GM19099 (cell line): Measurements from ENCODE around the gene AMN1.
A peak's percentile ranks its signal among the peaks of the same experiment; 100 is the strongest.

Experiments used
- POLR2A ChIP-seq: IDR thresholded peaks from 3 replicates; pipeline ENCODE4 v1.6.1; 2011; ENCODE audit warnings: low read depth; ENCODE audit not compliant: insufficient read length; ENCODE audit errors: extremely low read depth

Gene AMN1

DNA sequence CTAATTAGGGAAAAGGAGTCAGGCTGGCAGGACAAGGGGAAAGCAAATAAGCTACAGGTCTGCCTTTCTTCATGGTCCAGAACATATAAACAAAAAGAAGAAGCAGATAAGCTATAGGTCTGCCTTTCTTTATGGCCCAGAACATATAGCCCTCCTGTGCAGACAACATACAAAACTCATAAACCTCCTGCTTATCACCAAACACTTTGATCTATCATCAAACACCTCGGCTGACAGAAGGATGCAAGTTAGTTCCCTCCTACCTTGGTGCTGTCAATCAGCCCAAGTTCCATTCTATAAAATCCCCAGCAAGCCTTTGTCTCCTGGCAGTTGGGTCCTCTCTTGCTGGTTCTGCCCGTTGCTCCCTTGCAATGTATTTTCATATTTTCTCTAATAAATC lies 23.2 kb downstream of the AMN1 start:
- TF ChIP-seq POLR2A, result no peak

DNA sequence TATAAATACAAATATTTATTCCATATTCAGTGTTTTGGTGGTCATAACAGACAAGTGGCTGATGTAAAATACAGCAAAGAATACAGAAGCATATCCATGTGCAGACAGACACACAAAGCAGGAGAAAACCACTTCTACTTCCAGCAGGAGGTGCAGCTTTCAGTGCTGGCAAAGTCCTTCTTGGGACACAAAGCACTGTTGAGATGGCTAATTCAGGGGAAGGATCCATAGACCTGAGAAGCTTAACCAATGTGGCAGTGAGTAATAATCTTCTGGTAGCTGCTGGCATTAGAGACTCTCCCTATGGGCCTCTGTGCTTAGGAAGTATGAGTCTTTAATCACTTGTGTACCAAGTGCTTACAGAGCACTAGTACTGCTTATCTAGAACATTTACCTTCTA lies 26.8 kb downstream of the AMN1 start:
- TF ChIP-seq POLR2A, result no peak

DNA sequence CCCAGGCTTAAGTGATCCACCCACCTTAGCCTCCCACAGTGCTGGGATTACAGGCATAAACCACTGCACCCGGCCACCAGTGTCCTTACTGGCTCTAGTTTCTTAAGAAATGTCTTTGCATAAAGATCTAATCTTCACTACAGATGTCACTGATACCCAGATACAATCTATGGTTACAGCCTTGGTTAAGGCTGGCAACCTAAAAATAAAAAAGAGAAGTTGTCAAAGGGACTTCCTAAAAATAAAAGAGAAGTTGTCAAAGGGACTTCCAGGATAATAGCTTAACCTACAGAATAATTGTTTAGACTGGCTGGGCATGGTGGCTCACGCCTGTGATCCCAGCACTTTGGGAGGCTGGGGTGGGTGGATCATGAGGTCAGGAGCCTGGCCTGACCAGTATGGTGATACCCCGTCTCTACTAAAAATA lies 41.7 kb downstream of the AMN1 start:
- no peak for TF ChIP-seq POLR2A

DNA sequence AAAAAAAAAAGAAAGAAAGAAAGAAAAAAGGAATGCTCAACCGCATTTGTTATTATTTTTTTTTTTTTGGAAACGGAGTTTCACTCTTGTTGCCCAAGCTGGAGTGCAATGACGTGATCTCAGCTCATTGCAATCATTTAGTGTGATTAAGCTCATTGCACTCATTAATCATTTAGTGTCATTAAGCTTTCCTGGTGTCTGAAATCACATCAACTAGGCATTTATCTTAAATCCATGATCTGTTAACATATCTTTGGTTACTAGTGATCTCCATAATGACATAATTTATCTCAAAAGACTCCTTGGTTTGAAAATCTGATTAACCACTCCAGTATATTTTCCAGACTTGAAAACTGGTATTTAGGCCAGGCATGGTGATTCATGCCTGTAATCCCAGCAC lies 43.0 kb downstream of the AMN1 start:
- no peak for TF ChIP-seq POLR2A

DNA sequence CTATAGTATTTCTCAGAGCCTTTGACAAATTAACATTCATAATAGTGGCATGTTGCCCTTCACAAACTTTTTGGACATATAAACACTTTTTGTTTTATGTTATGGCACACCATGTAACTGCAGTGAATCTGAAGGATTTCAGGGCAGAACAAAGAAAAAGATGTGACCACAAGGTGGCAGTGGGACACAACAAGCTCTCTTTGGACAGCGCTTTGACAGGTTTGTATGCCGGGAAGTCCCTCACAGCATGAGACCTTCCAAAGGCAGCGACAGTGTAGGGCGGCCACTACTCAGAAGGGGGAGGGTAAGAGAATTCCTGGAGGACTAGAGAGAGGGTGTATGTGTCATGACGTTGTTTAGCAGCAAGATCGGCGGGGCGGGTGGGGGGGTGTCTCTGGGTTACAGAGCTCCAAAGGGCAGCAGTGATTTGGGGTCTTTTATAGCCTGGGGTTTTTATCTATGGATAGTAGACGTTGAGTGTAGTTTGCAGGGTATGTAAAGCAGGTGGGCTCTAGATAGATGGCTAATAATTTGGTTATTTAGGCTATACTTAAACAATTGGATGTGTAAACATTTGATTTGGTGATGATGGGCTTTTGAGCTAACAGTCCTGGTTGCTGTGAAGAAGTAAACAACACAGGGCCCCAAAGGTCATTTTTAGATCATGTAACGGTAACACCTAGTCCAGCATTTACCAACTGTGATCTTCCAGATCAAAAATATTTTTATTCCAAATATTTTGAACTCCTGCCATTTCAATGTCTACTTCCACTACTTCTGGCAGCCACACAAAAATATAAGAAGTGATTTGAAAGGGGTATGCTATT lies 46.5 kb downstream of the AMN1 start:
- no peak for TF ChIP-seq POLR2A

DNA sequence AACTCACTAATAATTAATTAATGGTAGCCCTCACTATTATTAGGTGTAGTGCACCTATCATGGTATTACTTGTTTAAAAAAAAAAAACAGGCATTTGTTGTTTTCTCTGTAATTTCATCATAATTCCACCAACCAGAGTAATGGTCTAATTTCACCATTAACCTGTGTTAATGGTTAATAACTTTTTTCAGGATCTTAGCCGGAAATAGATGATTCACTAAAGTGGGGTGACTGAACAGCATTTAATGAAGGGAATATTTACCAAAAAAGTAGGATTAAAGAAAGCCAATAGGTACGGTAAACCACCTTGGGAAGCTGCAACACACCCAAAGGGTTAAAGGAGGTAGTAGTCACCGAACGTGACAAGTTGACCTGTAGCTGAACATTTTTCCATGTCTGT lies 56.3 kb downstream of the AMN1 start:
- TF ChIP-seq POLR2A, result no peak

DNA sequence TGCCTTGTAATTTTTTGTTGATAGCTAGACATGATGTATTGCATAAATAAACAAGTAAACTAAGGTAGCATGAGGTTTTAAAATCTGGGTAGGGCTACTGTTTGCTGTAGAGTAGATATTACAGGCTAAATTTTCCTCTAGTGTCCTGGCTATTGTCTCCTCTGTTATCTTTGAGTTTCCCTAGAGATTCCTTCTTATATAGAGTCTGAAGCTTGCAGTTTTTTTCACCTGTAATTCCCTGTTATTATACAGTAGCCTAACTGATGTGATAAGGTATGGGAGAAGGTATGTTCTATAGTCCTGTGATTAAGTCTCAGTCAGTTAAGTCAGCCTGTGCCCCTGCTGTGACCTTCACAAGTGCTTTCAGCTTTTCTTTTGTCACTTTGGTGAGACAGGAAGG lies 59.8 kb downstream of the AMN1 start:
- TF ChIP-seq POLR2A, result no peak

DNA sequence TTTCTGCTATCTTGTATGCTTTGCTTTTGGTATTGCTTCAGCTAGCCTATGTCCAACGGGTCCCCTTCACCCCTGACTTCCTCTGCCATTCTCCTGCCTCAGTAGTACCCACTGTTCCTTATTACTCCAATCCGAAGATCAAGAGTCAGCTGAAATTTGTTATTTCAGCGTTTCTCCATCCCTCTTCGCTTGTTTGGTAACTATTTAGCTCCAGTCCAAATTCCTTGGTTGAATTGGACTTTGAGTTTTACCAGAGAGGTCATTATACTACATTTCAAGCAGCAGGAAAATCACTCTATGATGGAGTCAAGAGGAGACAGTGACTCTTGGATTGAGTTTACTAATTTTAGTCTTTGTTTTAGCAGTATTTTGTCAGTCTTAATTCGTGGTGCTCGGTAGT lies 64.8 kb downstream of the AMN1 start:
- no peak for TF ChIP-seq POLR2A

DNA sequence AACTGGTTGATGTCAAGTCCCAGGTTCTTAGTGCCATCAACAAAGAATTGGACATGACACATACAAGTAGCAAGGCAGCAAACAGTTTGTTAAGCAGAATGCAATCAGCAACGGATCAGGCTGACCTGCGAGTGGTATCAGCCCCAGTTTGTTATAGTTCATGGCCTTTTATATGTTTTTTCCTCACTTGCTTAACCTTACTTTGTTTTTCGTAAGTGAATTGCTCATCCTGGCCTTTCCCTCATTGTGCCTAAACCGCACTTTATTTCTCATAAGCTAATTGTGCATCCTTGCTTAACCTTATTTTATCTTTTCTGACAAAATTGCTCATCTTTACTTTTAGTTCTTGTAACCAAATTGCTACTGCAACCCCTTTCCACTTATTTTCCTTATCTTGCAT lies 65.2 kb downstream of the AMN1 start:
- TF ChIP-seq POLR2A, result no peak

DNA sequence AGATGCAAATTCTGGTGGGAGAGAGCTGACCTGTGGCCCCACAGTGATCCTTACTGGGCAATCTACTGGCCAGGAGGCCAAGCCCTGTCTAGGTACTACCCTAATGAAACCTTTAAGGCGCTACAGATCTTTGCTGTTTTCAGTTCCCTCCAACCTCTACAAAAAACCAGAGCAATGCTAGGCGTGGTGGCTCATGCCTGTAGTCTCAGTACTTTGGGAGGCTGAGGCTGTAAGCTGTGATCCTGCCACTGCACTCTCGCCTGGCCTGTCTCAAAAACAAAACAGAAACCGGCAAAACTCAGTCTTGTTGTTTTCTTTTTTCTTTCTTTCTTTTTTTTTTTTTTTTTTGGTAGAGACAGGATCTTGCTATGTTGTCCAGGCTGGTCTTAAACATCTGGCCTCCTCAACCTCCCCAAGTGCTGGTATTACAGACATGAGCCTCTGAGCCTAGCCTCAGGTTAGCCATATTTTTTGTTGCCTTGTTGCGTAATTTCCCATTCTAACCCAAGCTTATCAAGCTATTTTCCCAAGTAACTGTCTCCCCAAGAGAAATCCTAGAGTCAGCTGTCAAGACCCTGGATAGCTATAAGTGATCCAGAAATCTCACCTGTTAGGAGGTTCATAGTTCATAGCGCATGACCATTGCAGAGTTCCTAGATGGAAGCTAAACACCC lies 66.5 kb downstream of the AMN1 start:
- no peak for TF ChIP-seq POLR2A

DNA sequence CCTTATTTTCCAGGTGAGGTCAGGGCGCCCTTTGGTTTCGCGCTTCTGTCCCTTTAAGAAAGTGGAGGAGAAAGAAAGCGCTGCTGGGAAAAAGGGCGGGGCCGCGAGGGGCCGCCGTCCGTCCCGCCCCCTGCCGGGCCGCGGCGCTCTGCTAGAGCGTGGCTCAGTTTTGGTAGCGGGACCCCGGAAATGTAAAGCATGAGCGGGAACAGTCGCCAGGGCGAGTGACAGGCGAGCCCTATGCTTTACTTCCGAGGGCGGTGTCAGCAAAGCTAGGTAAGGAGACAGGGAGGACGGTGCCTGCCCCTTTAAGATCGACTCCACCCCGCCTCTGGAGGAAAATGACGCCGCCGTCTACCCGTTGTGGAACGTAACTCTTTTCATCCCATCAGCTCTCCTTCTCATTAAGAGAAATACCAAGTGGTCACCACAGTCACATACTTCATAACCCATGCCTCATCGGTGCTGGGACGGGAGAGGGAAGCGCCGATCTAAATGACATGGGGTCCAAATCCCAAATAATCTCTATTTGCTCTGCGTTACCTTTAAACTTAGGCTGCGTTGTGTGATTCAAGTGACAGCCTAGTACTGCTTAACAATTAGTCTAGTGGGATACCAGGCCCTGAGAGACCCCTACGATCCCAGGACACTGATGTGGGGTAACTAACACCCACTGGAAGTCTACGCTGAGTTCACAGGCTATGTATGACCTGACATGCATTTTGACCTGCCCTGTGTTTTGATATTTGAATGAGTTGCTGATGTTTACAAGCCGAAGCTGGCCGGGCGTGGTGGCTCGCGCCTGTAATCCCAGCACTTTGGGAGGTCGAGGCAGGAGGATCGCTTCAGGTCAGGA lies 69.5 kb downstream of the AMN1 start, which contains the start of gene ETFBKMT:
TSS of gene ETFBKMT (plus strand) at position 602 of the 856 bp plus-strand sequence. CDS start 2,266 bp downstream, outside the sequence.
- peak; percentile 55 for TF ChIP-seq POLR2A

DNA sequence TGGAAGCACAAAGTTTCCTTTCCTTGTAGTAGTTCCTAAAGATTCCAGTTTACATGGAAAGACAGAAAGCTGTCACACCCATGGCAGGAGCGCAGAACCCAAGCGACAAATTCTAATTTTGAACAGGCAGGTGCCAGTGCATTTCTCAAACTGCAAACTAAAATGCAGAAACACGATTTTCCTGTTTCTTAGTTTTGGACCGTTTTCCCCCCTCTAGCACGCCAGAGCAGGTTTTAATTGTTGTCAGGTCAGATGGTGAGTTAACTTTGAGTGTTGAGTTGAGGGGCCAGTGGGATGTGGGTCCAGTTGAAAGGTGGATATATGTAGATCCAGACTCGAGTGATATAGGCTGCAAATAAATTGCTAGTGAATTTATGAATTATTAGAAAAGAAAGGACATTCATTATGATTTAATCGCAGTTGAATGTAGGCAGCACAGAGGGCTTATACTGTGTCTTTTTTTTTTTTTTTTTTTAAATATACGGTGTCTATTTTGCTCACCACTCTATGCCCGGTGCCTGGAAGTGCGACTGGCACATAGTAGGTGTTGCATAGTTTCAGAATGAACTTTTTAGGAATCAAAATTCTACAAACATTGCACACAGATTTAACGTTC lies 70.2 kb downstream of the AMN1 start:
- TF ChIP-seq POLR2A, result no peak

DNA sequence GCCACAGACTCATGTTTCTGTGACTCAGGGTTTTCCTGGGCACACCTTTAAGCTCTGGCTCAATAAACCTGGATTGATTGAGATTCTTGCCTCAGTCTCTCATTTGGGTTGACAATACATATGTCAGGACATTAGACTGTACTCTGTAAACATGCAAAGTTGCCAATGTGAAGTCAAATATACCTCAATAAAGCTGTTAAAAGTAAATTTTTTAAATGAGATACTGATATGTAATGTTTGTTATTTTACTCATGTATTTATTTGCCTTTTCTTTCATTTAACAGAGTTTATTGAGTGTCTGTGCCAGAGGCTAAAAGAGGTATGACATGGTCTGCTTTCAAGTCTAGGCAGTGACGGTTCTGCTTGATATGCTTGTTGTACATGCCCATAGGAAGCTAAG lies 73.0 kb downstream of the AMN1 start:
- no peak for TF ChIP-seq POLR2A

DNA sequence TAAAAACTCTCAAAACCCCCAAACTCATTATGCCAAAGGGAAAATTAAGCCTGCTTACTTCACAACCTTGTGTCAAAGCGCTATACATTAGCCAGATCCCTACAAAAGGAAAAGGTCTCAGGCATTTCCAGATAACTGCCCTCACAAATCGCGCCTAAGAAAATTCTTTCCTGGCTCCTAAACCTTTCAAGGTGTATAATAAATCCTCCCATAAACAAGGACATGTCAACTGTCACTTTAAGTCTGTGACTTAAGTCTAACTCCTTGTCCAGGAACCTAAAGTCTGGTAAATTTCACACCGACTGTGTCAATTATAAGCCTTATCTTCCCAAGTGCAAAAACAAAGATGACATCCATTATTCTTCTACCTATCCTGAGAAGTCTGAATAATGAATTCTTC lies 73.6 kb downstream of the AMN1 start:
- TF ChIP-seq POLR2A, result no peak

DNA sequence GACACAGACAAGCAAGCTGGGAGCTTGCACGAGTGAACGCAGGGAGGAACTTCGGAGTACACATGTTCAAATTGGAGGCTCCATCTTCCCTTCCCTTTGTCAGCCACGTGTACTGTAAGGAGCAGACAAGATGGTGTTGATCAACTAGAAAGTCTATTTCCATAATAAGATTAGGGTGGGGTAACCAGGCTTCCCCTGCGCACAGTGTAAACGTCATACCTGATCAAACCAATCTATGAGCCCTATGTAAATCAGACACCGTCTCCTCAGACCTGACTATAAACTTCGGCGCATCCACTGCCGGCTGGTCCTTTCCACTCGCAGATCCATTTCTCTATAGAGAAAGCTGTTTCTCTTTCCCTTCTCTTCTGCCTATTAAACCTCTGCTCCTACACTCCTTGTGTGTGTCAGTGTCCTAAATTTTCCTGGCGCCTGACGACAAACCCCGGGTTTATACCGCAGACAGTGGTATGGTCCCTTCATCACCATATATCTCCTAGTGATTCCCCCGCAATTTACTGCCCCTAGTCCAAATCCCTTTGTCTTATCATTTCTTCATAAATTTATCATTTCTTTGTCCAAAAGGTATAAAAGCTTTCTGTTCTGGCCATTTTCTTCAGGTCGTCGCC lies 76.8 kb downstream of the AMN1 start:
- TF ChIP-seq POLR2A, result no peak

DNA sequence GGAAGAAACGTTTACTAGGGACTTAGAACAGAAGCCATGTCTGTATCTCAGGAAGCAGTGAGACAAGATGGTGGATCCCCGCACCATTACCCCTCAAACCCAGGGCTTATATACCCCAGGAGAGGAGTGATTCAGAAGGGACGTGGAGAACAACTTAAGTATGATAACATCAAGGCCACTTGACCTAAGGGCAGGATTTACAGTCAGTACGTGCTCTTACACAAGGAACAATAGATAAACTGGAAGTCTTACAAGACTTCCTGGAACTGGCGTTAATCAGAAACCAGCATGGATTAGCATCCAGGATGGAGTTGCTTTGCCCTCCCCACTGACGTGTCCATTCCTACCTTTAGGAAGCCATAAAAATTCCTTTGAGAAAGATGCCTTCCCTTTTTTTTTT lies 77.9 kb downstream of the AMN1 start:
- TF ChIP-seq POLR2A, result no peak
